HG03097 (cell line): Measurements from ENCODE around the gene MTTP.

Experiments used
- ATAC-seq: cut with Tn5 transposase; IDR thresholded peaks from one replicate; pipeline ENCODE4 v1.9.1; 2021; ENCODE audit not compliant: unreplicated experiment, low FRiP score

Gene MTTP

DNA sequence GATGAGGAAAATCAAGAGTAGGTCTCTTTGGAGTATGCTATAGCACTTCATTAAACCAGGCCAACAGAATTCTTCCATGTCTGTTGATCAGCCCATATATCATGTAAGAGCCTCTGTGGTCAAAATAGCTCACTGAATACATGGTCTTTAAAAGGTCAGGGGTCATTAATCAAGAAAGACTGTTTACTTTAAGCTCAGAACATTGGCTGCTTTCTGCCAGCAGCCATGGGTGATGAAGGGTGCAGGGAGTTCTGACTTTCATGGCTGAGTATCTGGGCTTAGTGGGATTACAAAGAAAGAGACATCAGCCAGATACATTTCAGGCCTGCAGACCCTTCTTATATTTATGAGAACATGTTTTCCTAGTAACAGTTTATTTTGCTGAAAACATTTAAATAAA is 90.1 kb downstream of the MTTP start:
- no peak for ATAC-seq

DNA sequence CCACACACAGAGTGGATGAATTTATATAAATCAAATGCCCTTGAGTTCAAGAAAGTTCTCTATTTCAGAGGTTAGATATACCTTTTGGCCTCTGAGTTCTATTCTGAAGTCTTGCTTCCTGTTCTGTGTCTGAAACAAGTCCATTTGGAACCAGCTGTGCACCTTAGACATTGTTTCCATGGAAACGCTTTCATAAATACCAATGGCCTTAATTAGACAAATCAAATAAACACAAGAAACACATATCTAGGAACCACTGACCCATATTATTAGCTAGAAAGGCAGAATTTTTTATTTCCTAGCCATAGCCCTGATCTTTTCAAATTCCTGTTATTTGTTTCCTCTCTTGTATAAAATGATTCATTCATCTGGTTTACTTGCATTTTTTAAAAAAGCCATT is 91.4 kb downstream of the MTTP start:
- ATAC-seq: no peak

- ATAC-seq: no peak
Observed at GRCh38 chr4:99668472-99668871, 93.8 kb downstream of the MTTP start.

DNA sequence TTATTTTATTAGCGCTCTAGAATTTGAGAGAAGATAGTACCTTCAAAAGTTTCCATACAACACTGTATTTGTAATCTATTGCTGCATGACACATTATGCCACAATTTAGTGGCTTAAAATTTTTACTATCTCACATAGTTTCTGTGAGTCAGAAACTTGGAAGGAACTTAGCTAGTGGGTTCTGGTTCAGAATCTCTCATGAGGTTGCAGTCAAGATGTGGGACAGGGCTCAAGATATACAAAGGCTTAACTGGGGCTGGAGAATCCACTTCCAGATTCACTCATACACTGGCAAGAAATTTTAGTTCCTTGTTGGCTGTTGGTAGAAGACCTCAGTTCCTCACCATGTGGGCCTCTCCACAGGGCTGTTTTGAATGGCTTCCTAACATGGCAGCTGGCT is 94.5 kb downstream of the MTTP start:
- ATAC-seq: no peak

GRCh38 chr4:99670409-99671073 is 95.9 kb downstream of the MTTP start:
- ATAC-seq: no peak
